K562 (cell line): ENCODE measurements around the gene RASIP1. TPM values are rescaled to one million over a fixed set of nuclear protein-coding genes. Genes with fewer than 3 reads are reported as not detected.

ENCODE experiments used
- ARID1B ChIP-seq: fragments of 450-650 bp; IDR thresholded peaks from 2 replicates; pipeline ENCODE4 v1.6.1; 2016; ENCODE audit warnings: antibody characterized with exemption, mild to moderate bottlenecking, inconsistent platforms
- ASH1L ChIP-seq: fragments of 450-650 bp; IDR thresholded peaks from 2 replicates; pipeline ENCODE4 v1.6.1; 2018; ENCODE audit warnings: borderline replicate concordance, mild to moderate bottlenecking, low read depth; ENCODE audit not compliant: partially characterized antibody
- BCOR ChIP-seq: fragments of 450-650 bp; IDR thresholded peaks from 2 replicates; pipeline ENCODE4 v1.6.1; 2016
- BHLHE40 ChIP-seq: IDR thresholded peaks from 2 replicates; pipeline ENCODE4 v1.6.1; 2011; ENCODE audit warnings: low read length, improper control_type of control experiment
- CBFA2T3 ChIP-seq: fragments of 450-650 bp; IDR thresholded peaks from 2 replicates; pipeline ENCODE4 v1.6.1; 2017
- ESRRA ChIP-seq: fragments of 450-650 bp; IDR thresholded peaks from 2 replicates; pipeline ENCODE4 v1.6.1; 2014; ENCODE audit warnings: low read depth, mild to moderate bottlenecking, moderate library complexity, borderline replicate concordance
- HNRNPLL ChIP-seq: fragments of 200-400 bp; formaldehyde crosslinking; IDR thresholded peaks from 2 replicates; pipeline ENCODE4 v1.6.1; 2017; ENCODE audit warnings: low read length, low read depth, mild to moderate bottlenecking; ENCODE audit not compliant: poor library complexity, severe bottlenecking
- LCOR ChIP-seq: sonication (generic); formaldehyde crosslinking; IDR thresholded peaks from 2 replicates; pipeline ENCODE4 v1.8.0; 2022; ENCODE audit warnings: mild to moderate bottlenecking, missing genetic modification reagents
- MEIS2 ChIP-seq: fragments of 450-650 bp; IDR thresholded peaks from 2 replicates; pipeline ENCODE4 v1.6.1; 2014; ENCODE audit warnings: mild to moderate bottlenecking; ENCODE audit not compliant: partially characterized antibody
- PPARD ChIP-seq: fragments of 250-450 bp; sonication (Bioruptor Pico); IDR thresholded peaks from 2 replicates; pipeline ENCODE4 v1.8.0; 2022; ENCODE audit warnings: inconsistent platforms, mild to moderate bottlenecking, moderate library complexity
- RBM25 ChIP-seq: fragments of 200-400 bp; formaldehyde crosslinking; IDR thresholded peaks from 2 replicates; pipeline ENCODE4 v1.6.1; 2018; ENCODE audit warnings: low read length, low read depth, moderate library complexity; ENCODE audit not compliant: severe bottlenecking
- RFX1 ChIP-seq: fragments of 450-650 bp; IDR thresholded peaks from 2 replicates; pipeline ENCODE4 v1.6.1; 2016; ENCODE audit warnings: mild to moderate bottlenecking, moderate library complexity
- SIRT6 ChIP-seq: IDR thresholded peaks from one replicate; pipeline ENCODE4 v1.6.1; 2012; ENCODE audit warnings: low read depth, mild to moderate bottlenecking, control low read depth, inconsistent platforms, low read length, moderate library complexity
- SMARCA4 ChIP-seq: fragments of 450-650 bp; IDR thresholded peaks from 2 replicates; pipeline ENCODE4 v1.6.1; 2016
- SOX6 ChIP-seq: fragments of 450-650 bp; IDR thresholded peaks from 2 replicates; pipeline ENCODE4 v1.6.1; 2014; ENCODE audit warnings: mild to moderate bottlenecking
- SP1 ChIP-seq: sonication (generic); formaldehyde crosslinking; IDR thresholded peaks from 2 replicates; pipeline ENCODE4 v1.8.1; 2022; ENCODE audit warnings: mild to moderate bottlenecking, missing genetic modification reagents
- TAL1 ChIP-seq: fragments of 450-650 bp; IDR thresholded peaks from 2 replicates; pipeline ENCODE4 v1.6.1; 2016; ENCODE audit warnings: mild to moderate bottlenecking
- TCF3 ChIP-seq: sonication (generic); formaldehyde crosslinking; IDR thresholded peaks from 2 replicates; pipeline ENCODE4 v1.4.0; 2020; ENCODE audit warnings: mild to moderate bottlenecking, missing genetic modification reagents
- TEAD1 ChIP-seq, 2 experiments: fragments of 450-650 bp in 1 of 2; sonication (generic) in 1 of 2; formaldehyde crosslinking; IDR thresholded peaks; 2 replicates each; pipeline versions ENCODE4 v1.4.0 to v1.8.0; 2020 to 2022; ENCODE audit warnings: mild to moderate bottlenecking in 2 of 2, missing genetic modification reagents in 1 of 2
- XRCC4 ChIP-seq: IDR thresholded peaks from one replicate; pipeline ENCODE4 v1.6.1; 2011; ENCODE audit not compliant: insufficient read depth, insufficient read length; ENCODE audit errors: extremely low read depth
- ZBTB43 ChIP-seq: sonication (generic); formaldehyde crosslinking; IDR thresholded peaks from 2 replicates; pipeline ENCODE4 v1.8.0; 2023; ENCODE audit warnings: mild to moderate bottlenecking, missing genetic modification reagents
- ZBTB5 ChIP-seq: fragments of 450-650 bp; IDR thresholded peaks from 2 replicates; pipeline ENCODE4 v1.6.1; 2017; ENCODE audit warnings: antibody characterized with exemption
- ZC3H8 ChIP-seq: fragments of 450-650 bp; IDR thresholded peaks from 2 replicates; pipeline ENCODE4 v1.6.1; 2017
- ZNF280A ChIP-seq: fragments of 450-650 bp; IDR thresholded peaks from 2 replicates; pipeline ENCODE4 v1.6.1; 2018; ENCODE audit warnings: mild to moderate bottlenecking, low read depth; ENCODE audit not compliant: partially characterized antibody
- ZNF384 ChIP-seq: IDR thresholded peaks from 2 replicates; pipeline ENCODE4 v1.6.1; 2012; ENCODE audit warnings: low read depth, low read length, improper control_type of control experiment
- ZNF639 ChIP-seq, 2 experiments: fragments of 200-800 bp in 1 of 2; sonication (Bioruptor generic) in 1 of 2; sonication (generic) in 1 of 2; formaldehyde crosslinking in 1 of 2; IDR thresholded peaks in 1 of 2; conservative IDR thresholded peaks in 1 of 2; 2 replicates each; pipeline versions ENCODE4 v1.5.0 to v1.6.1; 2016 to 2020; ENCODE audit warnings: missing compliant biosample characterization in 1 of 2, missing genetic modification characterization in 1 of 2, missing genetic modification reagents in 1 of 2
- polyA plus RNA-seq, 8 experiments: library from polyadenylated mRNA; depleted of rRNA in 4 of 8; stranded (reverse) in 5 of 8; unstranded in 3 of 8; fragments of >200 nt; fragmentation: Nextera tagmentation in 2 of 8; fragmentation: Illumina TruSeq in 1 of 8; extraction: Ambion mirVana in 2 of 8; extraction: Trizol in 1 of 8; gene quantifications; 2 replicates each; pipeline versions ENCODE4 v1.2.1 to v1.2.3, GENCODE V29; 2011 to 2014; ENCODE audit warnings: inconsistent platforms in 1 of 8, missing spikeins in 1 of 8
- total RNA-seq, 7 experiments: library from RNA; depleted of rRNA in 6 of 7; stranded (reverse); fragments of >200 nt in 6 of 7; fragmentation: Illumina TruSeq in 2 of 7; extraction: Trizol in 2 of 7; gene quantifications; 2 replicates each; pipeline versions ENCODE4 v1.2.1 to v1.2.3, GENCODE V29; 2011 to 2021; ENCODE audit warnings: low replicate concordance in 1 of 7

Gene RASIP1
- total and polyA plus RNA-seq, 9 of the 15 experiments (the other 6 are each of a cell fraction or from before 2014, with no cell fraction given): 0.20 to 4.7 (median 1.5) TPM

- TF ChIP-seq LCOR (CRISPR knock-in tag) (no peak), TCF3 (CRISPR knock-in tag) (peak; percentile 84), SP1 (0 out of 2 replicates have a peak, but pooled peaks have one; percentile 34), ZC3H8 (no peak), MEIS2 (no peak), TAL1 (peak; percentile 65), CBFA2T3 (peak; percentile 82), PPARD (no peak), RFX1 (no peak), ARID1B (peak; percentile 86), SIRT6 (no peak), ZNF639 (CRISPR knock-in tag; conservative IDR thresholded peaks at IDR 0.05 in 1 of 2, IDR thresholded peaks at IDR 0.05 in 1 of 2) (no peak), RBM25 (peak; percentile 90), TEAD1 (CRISPR knock-in tag; IDR thresholded peaks at IDR 0.05) (peak; percentile 65 to 86; a peak in 3 of 4 replicates), BHLHE40 (peak; percentile 20; the same call in 1 of the 2 replicates), ZNF384 (no peak), ASH1L (peak; percentile 22), ZBTB5 (no peak), ZBTB43 (CRISPR knock-in tag) (no peak), ESRRA (peak; percentile 98), HNRNPLL (no peak), ZNF280A (no peak), SOX6 (0 out of 2 replicates have a peak, but pooled peaks have one; percentile 23), SMARCA4 (peak; percentile 75), BCOR (peak; percentile 90), XRCC4 (no peak)
Observed at GRCh38 chr19:48698046-48698445, 42.4 kb downstream of the RASIP1 start (continued).
